Measurements from ENCODE around the gene CAD.

Gene CAD

GRCh38 chr2:27217173-27218121 is at the start of gene CAD:
Gene CAD, plus strand, starts transcription at chr2:27217369. Its CDS starts 183 bp downstream, at chr2:27217552.
- peak within 1 kb of the TSS; percentile 98 for H3K4me2 ChIP-seq (ENCODE audit: low read length)
- H3K27ac ChIP-seq (ENCODE audit: low read depth, low read length), result peak within 1 kb of the TSS; percentile 78
- no peaks in the 10 kb centered on the region for H3K9me2 ChIP-seq (replicated peaks; ENCODE audit: control insufficient read depth, low read length)
- H3K27me3 ChIP-seq (ENCODE audit: control insufficient read depth, low read length), result no peaks in the 10 kb centered on the region
- H4K20me1 ChIP-seq (ENCODE audit: control insufficient read depth, insufficient read depth, low read depth, low read length), result no peaks in the 10 kb centered on the region
- peaks cover 89% of the 10 kb centered on the region for H3K36me3 ChIP-seq (ENCODE audit: control insufficient read depth, low read length)
- TF ChIP-seq CTCF (IDR thresholded peaks at IDR 0.05; ENCODE audit: low read depth, low read length, poor library complexity, severe bottlenecking) (peak; percentile 22), EZH2phosphoT487 (IDR thresholded peaks at IDR 0.05; ENCODE audit: borderline replicate concordance, low read length) (no peak)
- no peaks in the 10 kb centered on the region for H3K9me3 ChIP-seq (ENCODE audit: control insufficient read depth, insufficient read depth, low read length)
- peaks cover 49% of the 10 kb centered on the region for H3K79me2 ChIP-seq (ENCODE audit: control insufficient read depth, low read length)
- peak within 1 kb of the TSS; percentile 92 for H3K4me3 ChIP-seq (ENCODE audit: low read length)
- H3F3A ChIP-seq (ENCODE audit: control insufficient read depth, insufficient read depth), result peaks cover 22% of the 10 kb centered on the region
- peaks cover 50% of the 10 kb centered on the region for H3K4me1 ChIP-seq (ENCODE audit: control insufficient read depth, low read length)

DNA sequence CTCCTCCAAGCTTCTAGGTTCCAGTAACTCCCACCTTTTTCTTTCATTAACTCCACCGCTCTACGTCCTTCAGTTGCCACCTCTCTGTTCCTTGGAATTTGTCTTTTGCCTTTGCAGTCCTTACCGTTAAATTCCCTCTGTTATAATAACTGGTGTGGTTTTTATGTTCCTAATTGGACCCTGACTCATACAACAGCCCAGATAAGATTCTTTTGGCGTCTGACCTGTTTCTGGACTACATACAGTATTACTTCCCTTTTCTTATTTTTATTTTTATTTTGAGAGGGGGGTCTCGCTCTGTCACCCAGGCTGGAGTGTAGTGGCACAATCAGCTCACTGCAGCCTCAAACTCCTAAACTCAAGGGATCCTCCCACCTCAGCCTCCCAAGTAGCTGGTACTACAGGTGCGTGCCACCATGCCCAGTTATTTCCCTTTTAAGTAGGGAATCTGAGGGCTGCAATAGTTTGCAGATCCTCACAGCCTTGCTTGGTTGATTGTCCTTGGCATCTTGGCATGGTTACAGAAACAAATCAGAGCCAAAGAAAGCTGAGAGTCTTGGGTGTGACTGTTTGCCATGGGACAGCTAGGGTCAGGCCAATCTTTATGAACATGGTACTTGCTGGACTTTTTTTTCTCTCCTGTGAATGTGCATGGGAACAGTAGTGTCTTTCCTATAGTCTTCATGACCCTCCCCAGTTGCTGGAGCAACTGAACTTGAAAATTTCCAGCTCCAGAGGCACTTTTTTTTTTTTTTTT is 46.4 kb upstream of the CAD start:
- H3K79me2 ChIP-seq (ENCODE audit: control insufficient read depth, low read length), result no peaks in the 10 kb centered on the region
- no peaks in the 10 kb centered on the region; the same call in 1 of the 2 replicates for H3F3A ChIP-seq (ENCODE audit: control insufficient read depth, insufficient read depth)
- peak overlapping the region; percentile 73 for H3K4me3 ChIP-seq (ENCODE audit: low read length)
- no peaks in the 10 kb centered on the region for H3K36me3 ChIP-seq (ENCODE audit: control insufficient read depth, low read length)
- peaks cover 37% of the 10 kb centered on the region for H3K4me1 ChIP-seq (ENCODE audit: control insufficient read depth, low read length)
- H3K27me3 ChIP-seq (ENCODE audit: control insufficient read depth, low read length), result no peaks in the 10 kb centered on the region
- H3K27ac ChIP-seq (ENCODE audit: low read depth, low read length), result no peak overlapping the region
- H4K20me1 ChIP-seq (ENCODE audit: control insufficient read depth, insufficient read depth, low read depth, low read length), result no peaks in the 10 kb centered on the region
- no peak for TF ChIP-seq EZH2phosphoT487 (IDR thresholded peaks at IDR 0.05; ENCODE audit: borderline replicate concordance, low read length)
- no peak for TF ChIP-seq CTCF (IDR thresholded peaks at IDR 0.05; ENCODE audit: low read depth, low read length, poor library complexity, severe bottlenecking)
- H3K4me2 ChIP-seq (ENCODE audit: low read length), result peak overlapping the region; percentile 92
- no peaks in the 10 kb centered on the region for H3K9me3 ChIP-seq (ENCODE audit: control insufficient read depth, insufficient read depth, low read length)
- no peaks in the 10 kb centered on the region for H3K9me2 ChIP-seq (replicated peaks; ENCODE audit: control insufficient read depth, low read length)

GRCh38 chr2:27171351-27171848 is 45.8 kb upstream of the CAD start:
- H3K79me2 ChIP-seq (ENCODE audit: control insufficient read depth, low read length), result no peaks in the 10 kb centered on the region
- no peaks in the 10 kb centered on the region for H3K27me3 ChIP-seq (ENCODE audit: control insufficient read depth, low read length)
- H3K27ac ChIP-seq (ENCODE audit: low read depth, low read length), result no peak overlapping the region
- H4K20me1 ChIP-seq (ENCODE audit: control insufficient read depth, insufficient read depth, low read depth, low read length), result no peaks in the 10 kb centered on the region
- no peaks in the 10 kb centered on the region for H3K9me2 ChIP-seq (replicated peaks; ENCODE audit: control insufficient read depth, low read length)
- no peaks in the 10 kb centered on the region for H3K36me3 ChIP-seq (ENCODE audit: control insufficient read depth, low read length)
- no peaks in the 10 kb centered on the region for H3K9me3 ChIP-seq (ENCODE audit: control insufficient read depth, insufficient read depth, low read length)
- no peak for TF ChIP-seq CTCF (IDR thresholded peaks at IDR 0.05; ENCODE audit: low read depth, low read length, poor library complexity, severe bottlenecking)
- no peak for TF ChIP-seq EZH2phosphoT487 (IDR thresholded peaks at IDR 0.05; ENCODE audit: borderline replicate concordance, low read length)
- H3K4me3 ChIP-seq (ENCODE audit: low read length), result no peak overlapping the region
- peaks cover 41% of the 10 kb centered on the region for H3K4me1 ChIP-seq (ENCODE audit: control insufficient read depth, low read length)
- H3F3A ChIP-seq (ENCODE audit: control insufficient read depth, insufficient read depth), result no peaks in the 10 kb centered on the region; the same call in 1 of the 2 replicates
- no peak overlapping the region for H3K4me2 ChIP-seq (ENCODE audit: low read length)
